Sigmoid colon (tissue), 7 donors: Measurements from ENCODE around the gene PRSS56. TPM values are rescaled to one million over a fixed set of nuclear protein-coding genes. Genes with fewer than 3 reads are reported as not detected.

Experiments used
- DNase-seq: peaks from one replicate; pipeline ENCODE4 v3.0.0-alpha.2; 2019
- H3K27ac ChIP-seq, 4 donors: fragments of 200-600 bp; sonication (generic); one replicate each; pipeline ENCODE4 v1.5.1; 2016 to 2019; ENCODE audit warnings: mild to moderate bottlenecking in 1 of 4
- H3K27me3 ChIP-seq, 3 donors: fragments of 200-600 bp; sonication (generic); one replicate each; pipeline ENCODE4 v1.5.1; 2019; ENCODE audit warnings: mild to moderate bottlenecking in 1 of 3
- H3K36me3 ChIP-seq, 4 donors: fragments of 200-600 bp; sonication (generic); one replicate each; pipeline ENCODE4 v1.5.1; 2016 to 2019
- H3K4me1 ChIP-seq, 4 donors: fragments of 200-600 bp; sonication (generic); one replicate each; pipeline ENCODE4 v1.5.1; 2017 to 2019
- H3K4me3 ChIP-seq, 4 donors: fragments of 200-600 bp; sonication (generic); one replicate each; pipeline ENCODE4 v1.5.1; 2017 to 2019; ENCODE audit warnings: mild to moderate bottlenecking in 2 of 4, moderate library complexity in 1 of 4
- H3K9me3 ChIP-seq, 4 donors: fragments of 200-600 bp in 3 of 4; sonication (generic) in 3 of 4; one replicate each; pipeline versions ENCODE4 v1.5.1 to v1.6.1; 2013 to 2019
- EP300 ChIP-seq, 4 donors: sonication (generic); formaldehyde crosslinking; IDR thresholded peaks; one replicate each; pipeline ENCODE4 v1.6.1; 2017; ENCODE audit warnings: antibody characterized with exemption in 4 of 4
- POLR2A ChIP-seq, 2 donors: fragments of 450-650 bp; IDR thresholded peaks; one replicate each; pipeline ENCODE4 v1.6.1; 2016; ENCODE audit warnings: antibody characterized with exemption in 2 of 2, mild to moderate bottlenecking in 2 of 2, moderate library complexity in 2 of 2
- POLR2AphosphoS5 ChIP-seq, 4 donors: sonication (generic); formaldehyde crosslinking; IDR thresholded peaks; one replicate each; pipeline ENCODE4 v1.6.1; 2017; ENCODE audit warnings: antibody characterized with exemption in 4 of 4
- WGBS, 2 donors: extraction: QIAGEN DNeasy Blood & Tissue Kit; methylation state at CpG; one replicate each; pipeline ENCODE4 v1.1.7; 2013; 5-methylcytosine and 5-hydroxymethylcytosine counted together
- intact Hi-C: fragments of 100-400 bp; cut with DNase I; formaldehyde crosslinking; loops from one replicate; pipeline ENCODE4 v1.15.1; 2023
- polyA plus RNA-seq, 3 donors: library from polyadenylated mRNA; stranded (reverse); fragments of 200-250 nt; gene quantifications; one replicate each; pipeline ENCODE4 v1.2.3, GENCODE V29; 2013
- total RNA-seq, 4 donors: library from RNA; depleted of rRNA; stranded (reverse); fragments of >200 nt; gene quantifications; one replicate each; pipeline ENCODE4 v1.1.0, GENCODE V29; 2016
- TF ChIP-seq, protein P1 (sequence below), 4 experiments: fragments of 450-650 bp in 3 of 4; fragments of 200-600 bp in 1 of 4; IDR thresholded peaks; one replicate each; pipeline ENCODE4 v1.5.1; 2016 to 2019; ENCODE audit warnings: antibody characterized with exemption in 4 of 4, mild to moderate bottlenecking in 3 of 4, moderate library complexity in 2 of 4
- donor health status: healthy with polysubstance abuse.
- donor health status: Bipolar disorder and iron deficiency.
- donor health status: healthy.

PRSS56 gene
- total and polyA plus RNA-seq, 7 donors = not detected

DNA sequence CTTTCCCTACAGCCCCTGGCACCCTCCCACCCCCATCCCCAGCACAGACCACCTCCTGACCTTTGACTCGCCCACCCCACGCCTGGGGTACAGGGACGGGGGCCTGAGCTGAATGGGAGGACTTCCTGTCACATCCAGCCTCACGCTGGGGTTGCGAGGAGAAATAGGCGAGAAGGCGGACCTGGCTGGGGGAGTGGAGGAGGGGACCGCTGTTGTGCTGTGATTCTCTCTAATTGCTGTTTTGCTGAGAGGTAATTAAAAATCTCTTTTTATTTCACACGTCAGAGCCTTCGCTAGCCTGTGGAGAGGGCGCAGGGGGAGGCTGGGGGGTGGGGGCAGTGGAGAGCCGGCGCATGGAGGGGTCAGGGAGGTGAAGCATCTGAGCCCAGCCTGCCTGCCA, 22.8 kb upstream of the PRSS56 start:
- no peak for DNase-seq
- H3K9me3 ChIP-seq = no peaks in the 10 kb centered on the region
- TF ChIP-seq, protein P1, sequence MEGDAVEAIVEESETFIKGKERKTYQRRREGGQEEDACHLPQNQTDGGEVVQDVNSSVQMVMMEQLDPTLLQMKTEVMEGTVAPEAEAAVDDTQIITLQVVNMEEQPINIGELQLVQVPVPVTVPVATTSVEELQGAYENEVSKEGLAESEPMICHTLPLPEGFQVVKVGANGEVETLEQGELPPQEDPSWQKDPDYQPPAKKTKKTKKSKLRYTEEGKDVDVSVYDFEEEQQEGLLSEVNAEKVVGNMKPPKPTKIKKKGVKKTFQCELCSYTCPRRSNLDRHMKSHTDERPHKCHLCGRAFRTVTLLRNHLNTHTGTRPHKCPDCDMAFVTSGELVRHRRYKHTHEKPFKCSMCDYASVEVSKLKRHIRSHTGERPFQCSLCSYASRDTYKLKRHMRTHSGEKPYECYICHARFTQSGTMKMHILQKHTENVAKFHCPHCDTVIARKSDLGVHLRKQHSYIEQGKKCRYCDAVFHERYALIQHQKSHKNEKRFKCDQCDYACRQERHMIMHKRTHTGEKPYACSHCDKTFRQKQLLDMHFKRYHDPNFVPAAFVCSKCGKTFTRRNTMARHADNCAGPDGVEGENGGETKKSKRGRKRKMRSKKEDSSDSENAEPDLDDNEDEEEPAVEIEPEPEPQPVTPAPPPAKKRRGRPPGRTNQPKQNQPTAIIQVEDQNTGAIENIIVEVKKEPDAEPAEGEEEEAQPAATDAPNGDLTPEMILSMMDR (IDR thresholded peaks at IDR 0.05) = no peak
- no peak for TF ChIP-seq POLR2A (IDR thresholded peaks at IDR 0.05)
- H3K36me3 ChIP-seq = no peaks in the 10 kb centered on the region
- intact Hi-C loops = no loop called here
- no peak overlapping the region for H3K4me3 ChIP-seq
- H3K27me3 ChIP-seq = peaks cover 0 to under 1% (median 0%) of the 10 kb centered on the region in 3 donors
- no peak overlapping the region for H3K27ac ChIP-seq
- H3K4me1 ChIP-seq = peaks cover 0 to 7% (median 5%) of the 10 kb centered on the region in 4 donors
- 81 to 82% methylated on average over 13 of the region's 13 CpGs for WGBS, 2 donors

DNA sequence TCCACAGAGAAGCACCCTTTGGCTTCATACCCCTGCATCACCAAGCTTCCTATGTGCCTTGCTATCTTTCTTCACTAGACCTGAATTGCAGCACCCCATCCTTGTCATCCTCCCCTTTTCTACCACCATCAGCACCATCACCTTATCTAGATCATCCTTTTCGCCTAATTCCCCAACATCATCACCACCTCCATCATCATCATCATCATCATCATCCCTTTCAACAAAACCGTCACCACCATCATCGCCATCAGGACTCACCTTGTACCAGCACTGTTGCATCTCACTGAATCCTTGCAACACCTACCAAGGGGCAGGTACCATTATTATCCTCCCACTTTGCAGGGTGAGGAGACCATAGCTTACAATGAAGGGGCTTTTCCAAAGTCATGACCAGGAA, 21.7 kb upstream of the PRSS56 start:
- no peaks in the 10 kb centered on the region for H3K9me3 ChIP-seq
- no peak overlapping the region for H3K4me3 ChIP-seq
- peaks cover 0 to 12% (median 0%) of the 10 kb centered on the region in 3 donors for H3K27me3 ChIP-seq
- no peak for DNase-seq
- no peak overlapping the region for H3K27ac ChIP-seq
- H3K36me3 ChIP-seq = no peaks in the 10 kb centered on the region
- TF ChIP-seq, protein P1 (IDR thresholded peaks at IDR 0.05) = no peak
- TF ChIP-seq POLR2AphosphoS5 (IDR thresholded peaks at IDR 0.05) (no peak), EP300 (IDR thresholded peaks at IDR 0.05) (no peak), POLR2A (IDR thresholded peaks at IDR 0.05) (no peak)
- H3K4me1 ChIP-seq = peaks cover 0 to 18% (median 16%) of the 10 kb centered on the region in 4 donors
- WGBS, 2 donors = 91% methylated on average over 3 of the region's 3 CpGs
- intact Hi-C loops = no loop called here

DNA sequence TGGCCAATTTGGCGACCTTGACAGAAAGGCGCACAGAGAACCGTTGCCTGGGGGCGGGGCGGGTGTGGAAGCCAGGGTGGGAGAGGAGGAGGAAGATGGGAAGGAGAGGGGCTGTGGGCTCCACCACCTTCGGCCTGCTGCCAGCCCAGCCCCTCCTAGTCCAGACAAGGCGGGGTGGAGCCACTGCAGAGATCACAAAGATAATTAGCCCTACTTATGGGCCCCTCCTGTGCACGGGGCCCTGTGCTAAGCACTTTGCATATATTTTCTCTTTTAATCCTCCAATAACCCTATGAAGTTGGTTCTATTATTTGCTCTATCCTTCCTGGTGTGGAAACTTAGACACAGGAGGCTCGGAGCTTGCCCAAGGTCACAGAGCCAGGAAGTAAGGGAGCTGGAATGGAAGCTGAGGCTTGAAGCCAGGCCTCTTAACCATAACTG, 18.8 kb upstream of the PRSS56 start:
- TF ChIP-seq POLR2AphosphoS5 (IDR thresholded peaks at IDR 0.05) (no peak), POLR2A (IDR thresholded peaks at IDR 0.05) (no peak), EP300 (IDR thresholded peaks at IDR 0.05) (no peak)
- TF ChIP-seq, protein P1 (IDR thresholded peaks at IDR 0.05) = no peak
- no peaks in the 10 kb centered on the region for H3K9me3 ChIP-seq
- no peak for DNase-seq
- WGBS, 2 donors = 57 to 75% methylated on average over 9 of the region's 9 CpGs
- no peak overlapping the region for H3K4me3 ChIP-seq
- peaks cover 0 to 21% (median 21%) of the 10 kb centered on the region in 4 donors for H3K4me1 ChIP-seq
- intact Hi-C loops = no loop called here
- no peak overlapping the region for H3K27ac ChIP-seq
- peaks cover 0 to 30% (median 5%) of the 10 kb centered on the region in 3 donors for H3K27me3 ChIP-seq
- no peaks in the 10 kb centered on the region for H3K36me3 ChIP-seq

DNA sequence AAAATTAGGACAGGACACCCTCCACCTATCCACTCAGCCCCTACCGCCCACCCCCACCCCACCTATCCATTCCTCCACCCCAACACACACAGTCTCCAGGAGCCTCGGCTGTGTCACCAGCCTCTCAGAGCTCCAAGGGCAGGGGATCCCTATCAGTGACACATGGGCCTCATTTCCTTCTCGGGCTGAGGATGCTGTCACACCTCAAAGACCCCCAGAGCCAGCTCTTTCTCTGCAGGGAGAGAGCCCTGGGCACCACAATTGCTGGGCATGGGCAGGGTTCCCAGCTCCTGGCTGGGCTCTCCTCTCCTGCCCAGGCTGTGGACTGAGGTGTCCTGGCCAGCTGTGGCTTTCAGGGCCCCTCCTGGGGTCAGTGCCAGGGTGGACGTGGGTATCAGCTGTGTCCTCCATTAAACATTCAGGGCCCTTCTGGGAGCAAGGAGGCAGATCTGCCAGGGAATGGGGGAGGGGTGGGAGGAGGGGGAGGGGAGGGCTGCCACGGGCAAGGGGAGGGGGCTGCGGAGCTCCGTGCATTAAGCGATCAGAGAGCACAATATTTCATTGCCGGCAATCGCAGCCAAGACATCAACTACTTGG, 18.3 kb upstream of the PRSS56 start:
- Histone ChIP-seq H3K27me3 (peaks cover 0 to 30% (median 5%) of the 10 kb centered on the region in 3 donors), H3K4me1 (peaks cover 0 to 21% (median 21%) of the 10 kb centered on the region in 4 donors), H3K27ac (no peak overlapping the region), H3K36me3 (no peaks in the 10 kb centered on the region), H3K9me3 (no peaks in the 10 kb centered on the region), H3K4me3 (no peak overlapping the region)
- intact Hi-C loops = loop anchor here (2.0 kb wide), 1 partner anchor 751 kb away; no protein-coding TSS in a partner anchor
- no peak for DNase-seq
- WGBS, 2 donors = 56 to 67% methylated on average over 10 of the region's 10 CpGs
- TF ChIP-seq POLR2AphosphoS5 (IDR thresholded peaks at IDR 0.05) = no peak

DNA sequence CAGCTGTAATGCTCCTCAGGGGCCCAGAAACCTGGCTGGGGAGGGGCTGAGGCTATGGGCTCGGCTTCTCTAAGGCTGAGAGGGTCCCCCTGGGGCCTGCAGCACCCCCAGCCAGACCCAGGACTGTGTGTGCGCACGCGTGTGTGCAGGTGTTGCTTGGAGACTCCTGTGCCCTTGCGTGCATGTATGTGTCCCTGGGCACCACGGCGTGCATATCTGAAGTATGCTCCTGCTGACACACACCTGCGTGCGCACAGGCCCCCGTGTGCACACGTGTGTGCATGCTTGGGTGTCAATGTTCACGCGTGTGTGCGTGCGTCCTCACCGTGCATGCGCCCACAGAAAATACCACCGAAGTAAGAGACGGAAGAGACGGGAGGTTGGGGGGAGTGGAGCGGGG, 17.7 kb upstream of the PRSS56 start:
- TF ChIP-seq POLR2AphosphoS5 (IDR thresholded peaks at IDR 0.05) = no peak
- TF ChIP-seq, protein P1 (IDR thresholded peaks at IDR 0.05) = no peak
- no peak for DNase-seq
- no peaks in the 10 kb centered on the region for H3K9me3 ChIP-seq
- H3K27me3 ChIP-seq = peaks cover 0 to 30% (median 5%) of the 10 kb centered on the region in 3 donors
- intact Hi-C loops = loop anchor here (2.0 kb wide), 1 partner anchor 750 kb away; no protein-coding TSS in a partner anchor
- no peaks in the 10 kb centered on the region for H3K36me3 ChIP-seq
- H3K27ac ChIP-seq = peak overlapping the region in 1 of 4 donors; percentile 64
- H3K4me1 ChIP-seq = peaks cover 0 to 21% (median 21%) of the 10 kb centered on the region in 4 donors
- peak overlapping the region; percentile 44 to 63 (median 56) for H3K4me3 ChIP-seq
- WGBS, 2 donors = 17 to 19% methylated on average over 20 of the region's 21 CpGs
